COLO668 (cell line): Measurements from ENCODE around the gene CBL.
"Not testable (repeated sequence)": the region's sequence is repeated elsewhere in the genome, so short reads cannot be mapped to it uniquely, and the experiment has no call there.

Source experiments
- DNase-seq: peaks from one replicate; lab custom pipeline; 2025; ENCODE audit not compliant: unreplicated experiment; lab: John Stamatoyannopoulos, UW

Gene CBL

DNA sequence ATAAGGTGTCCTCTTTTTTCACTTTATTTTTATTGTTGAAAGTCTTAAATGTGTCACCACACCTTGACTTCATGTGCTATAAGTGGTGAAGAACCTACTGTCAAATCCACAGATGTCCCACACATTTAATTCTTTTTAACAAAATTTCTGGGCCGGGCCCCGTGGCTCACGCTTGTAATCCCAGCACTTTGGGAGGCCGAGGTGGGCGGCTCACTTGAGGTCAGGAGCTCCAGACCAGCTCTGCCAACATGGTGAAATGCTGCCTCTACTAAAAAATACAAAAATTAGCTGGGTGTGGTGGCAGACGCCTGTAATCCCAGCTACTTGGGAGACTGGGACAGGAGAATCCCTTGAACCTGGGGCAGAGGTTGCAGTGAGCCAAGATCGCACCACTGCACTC is 3.0 kb downstream of the CBL start:
- DNase-seq = no peak

DNA sequence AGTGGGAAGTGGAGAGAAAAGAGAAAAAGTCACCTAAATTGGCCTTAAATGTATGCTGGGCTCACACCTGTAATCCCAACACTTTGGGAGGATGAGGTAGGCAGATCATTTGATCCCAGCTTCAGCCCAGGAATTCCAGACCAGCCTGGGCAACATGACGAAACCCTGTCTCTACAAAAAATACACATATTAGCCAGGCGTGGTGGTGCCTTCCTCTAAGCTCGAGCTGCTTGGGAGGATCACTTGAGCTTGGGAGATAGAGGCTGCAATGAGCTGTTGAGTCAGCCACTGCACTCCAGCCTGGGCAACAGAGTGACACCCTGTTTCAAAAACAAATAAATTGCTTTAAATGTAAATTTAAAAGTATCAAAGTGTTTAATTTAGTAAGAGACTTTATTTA is 3.9 kb downstream of the CBL start:
- no peak for DNase-seq

DNA sequence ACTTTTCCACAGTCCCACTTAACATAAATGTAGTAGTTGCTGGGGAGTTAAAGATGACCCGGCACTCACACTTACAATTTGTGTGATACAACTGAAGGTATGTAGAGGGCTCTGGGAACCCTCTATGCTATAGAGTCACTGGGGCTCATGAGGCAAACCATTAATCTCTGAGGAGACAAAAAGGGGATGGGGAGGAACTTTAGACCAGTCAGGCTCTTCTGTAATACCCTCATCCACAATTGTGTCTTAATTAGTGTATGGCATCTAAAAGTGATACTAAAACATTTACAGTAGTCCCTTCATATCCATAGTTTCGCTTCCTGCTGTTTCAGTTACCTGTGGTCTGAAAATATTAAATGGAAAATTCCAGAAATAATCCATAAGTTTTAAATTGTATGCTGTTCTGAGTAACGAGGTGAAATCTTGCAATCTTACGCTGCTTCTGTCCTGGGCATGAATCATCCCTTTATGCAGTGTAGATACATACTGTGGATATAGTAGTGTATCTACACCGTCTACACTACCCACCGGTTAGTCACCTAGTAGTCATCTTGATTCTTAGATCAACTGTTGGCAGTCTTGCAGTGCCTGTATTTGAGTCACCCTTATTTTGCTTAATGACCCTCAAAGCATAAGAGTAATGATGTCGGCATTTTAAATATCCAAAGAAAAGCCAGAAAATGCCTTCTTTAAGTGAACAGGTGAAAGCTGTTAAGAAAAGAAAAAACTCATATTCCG is 12.2 kb downstream of the CBL start:
- no peak for DNase-seq

DNA sequence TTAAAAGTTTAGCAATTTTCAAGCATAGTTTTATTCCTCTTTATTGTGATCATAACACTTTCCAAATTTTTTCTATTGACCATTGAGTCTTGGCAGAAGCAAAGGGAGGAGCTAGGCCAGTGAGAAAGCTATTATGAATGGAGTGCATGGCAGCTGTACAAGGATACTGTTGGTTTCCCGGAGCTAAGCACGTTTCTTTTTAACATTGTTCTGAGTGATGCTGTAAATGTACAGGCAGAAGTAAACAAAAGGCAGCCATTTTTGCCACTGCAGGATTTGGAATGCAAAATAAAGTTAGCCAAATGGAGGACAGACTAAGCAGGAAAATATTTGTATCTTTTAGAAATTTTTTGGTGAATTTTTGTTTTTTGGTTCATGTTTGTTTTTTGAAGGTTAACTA is 16.2 kb downstream of the CBL start:
- no peak for DNase-seq

DNA sequence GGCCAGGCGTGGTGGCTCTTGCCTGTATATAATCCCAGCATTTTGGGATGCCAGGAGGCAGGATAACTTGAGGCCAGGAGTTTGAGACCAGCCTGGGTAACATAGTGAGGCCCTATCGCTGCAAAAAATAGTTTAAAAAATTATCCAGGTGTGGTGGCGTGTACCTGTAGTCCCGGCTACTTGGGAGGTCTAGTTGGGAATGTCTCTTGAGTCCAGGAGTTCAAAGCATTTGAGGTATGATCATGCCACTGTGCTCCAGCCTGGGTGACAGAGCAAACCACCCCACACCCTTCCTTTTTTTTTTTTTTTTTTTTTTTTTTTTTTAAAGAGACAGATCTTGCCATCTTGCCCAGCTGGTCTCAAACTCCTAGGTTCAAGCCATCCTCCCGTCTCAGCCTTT is 16.8 kb downstream of the CBL start:
- DNase-seq = no peak

DNA sequence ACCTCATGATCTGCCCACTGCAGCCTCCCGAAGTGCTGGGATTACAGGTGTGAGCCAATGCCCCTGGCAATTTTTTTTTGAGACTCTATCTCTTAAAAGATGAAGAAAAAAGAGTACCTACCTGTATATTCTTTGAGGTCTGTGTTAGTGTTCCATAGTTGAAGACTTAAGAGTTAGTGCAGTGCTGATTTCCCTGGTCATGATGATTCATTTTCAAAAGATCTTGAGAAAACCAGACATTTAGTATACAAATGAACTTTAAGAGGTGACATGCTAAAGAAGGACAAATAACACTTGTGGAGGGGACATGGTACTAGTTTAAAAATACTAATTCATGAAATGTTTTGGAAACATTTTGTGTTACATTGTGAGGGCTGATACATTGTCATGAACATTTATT is 17.7 kb downstream of the CBL start:
- no peak for DNase-seq

DNA sequence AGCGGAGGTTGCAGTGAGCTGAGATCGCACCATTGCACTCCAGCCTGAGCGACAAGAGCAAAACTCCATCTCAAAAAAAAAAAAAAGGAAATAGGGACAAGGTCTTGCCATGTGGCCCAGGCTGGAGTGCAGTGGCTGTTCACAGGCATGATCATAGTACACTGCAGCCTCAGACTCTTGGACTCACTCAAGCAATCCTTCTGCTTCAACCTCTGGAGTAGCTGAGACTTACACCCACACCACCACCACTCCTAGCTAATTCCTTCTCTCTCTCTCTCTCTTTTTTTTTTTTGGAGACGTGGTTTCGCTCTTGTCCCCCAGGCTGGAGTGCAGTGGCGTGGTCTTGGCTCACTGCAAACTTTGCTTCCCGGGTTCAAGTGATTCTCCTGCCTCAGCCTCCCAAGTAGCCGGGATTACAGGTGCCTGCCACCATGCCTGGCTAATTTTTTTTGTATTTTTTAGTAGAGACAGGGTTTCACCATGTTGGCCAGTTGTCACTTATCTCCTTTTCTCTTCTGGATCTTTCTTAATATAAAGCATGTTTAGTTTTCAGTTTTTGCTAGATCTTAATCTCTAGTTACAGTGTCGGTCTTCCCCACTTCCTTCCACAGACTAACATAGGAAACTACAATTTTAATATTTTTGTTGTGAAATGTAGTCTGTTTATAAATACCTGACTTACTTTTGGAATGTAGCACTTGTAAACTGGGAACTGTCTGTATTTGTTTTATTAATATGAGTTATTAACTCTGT is 22.6 kb downstream of the CBL start:
- not testable (repeated sequence) for DNase-seq

DNA sequence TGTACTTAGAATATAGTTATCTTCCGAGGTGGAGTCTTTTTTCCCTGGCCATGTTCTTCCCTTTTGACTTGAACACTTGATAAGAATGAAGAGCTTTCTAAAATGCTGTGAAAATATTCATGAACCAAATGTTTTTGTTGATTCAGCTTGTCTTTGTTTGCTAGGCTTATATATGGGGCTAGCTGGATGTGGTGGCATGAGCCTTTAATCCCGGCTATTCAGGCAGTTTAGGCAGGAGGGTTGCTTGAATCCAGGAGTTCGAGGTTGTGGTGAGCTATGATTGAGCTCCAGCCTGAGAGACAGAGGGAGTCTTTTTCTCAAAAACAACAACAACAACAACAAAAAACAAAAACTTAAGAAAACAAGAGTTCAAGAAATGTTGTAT is 23.1 kb downstream of the CBL start:
- DNase-seq = no peak

DNA sequence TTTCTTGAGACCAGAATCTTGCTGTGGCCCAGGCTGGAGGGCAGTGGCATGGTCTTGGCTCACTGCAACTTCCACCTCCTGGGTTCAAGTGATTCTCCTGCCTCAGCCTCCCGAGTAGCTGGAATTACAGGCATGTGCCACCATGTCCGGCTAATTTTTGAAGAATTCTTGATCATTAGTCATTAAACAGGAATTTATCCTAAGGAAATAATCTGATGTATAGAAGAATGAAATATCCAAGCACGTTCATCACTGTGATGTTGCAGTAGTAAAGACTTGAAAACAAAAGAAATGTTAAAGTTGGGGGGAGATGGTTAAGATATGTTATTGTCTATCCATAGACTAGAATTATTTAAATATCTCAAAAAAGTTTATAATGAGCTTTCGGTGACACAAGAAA is 23.6 kb downstream of the CBL start:
- DNase-seq = no peak

DNA sequence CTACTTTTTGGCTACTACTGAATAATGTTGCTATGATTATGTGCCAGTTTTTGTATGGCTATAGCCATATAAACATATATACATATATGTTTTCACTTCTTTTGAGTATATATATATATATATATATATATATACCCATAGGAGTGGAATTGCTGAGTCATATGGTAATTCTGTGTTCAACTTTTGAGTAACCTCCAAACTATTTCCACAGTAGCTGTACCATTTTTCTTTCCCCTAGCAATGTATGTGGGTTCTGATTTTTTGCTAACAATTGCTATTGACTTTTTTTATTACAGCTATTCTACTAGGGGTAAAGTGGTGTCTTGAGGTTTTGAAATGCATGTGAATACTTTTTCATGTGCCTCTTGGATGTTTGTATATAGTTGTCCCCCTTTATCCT is 30.4 kb downstream of the CBL start:
- no peak for DNase-seq

DNA sequence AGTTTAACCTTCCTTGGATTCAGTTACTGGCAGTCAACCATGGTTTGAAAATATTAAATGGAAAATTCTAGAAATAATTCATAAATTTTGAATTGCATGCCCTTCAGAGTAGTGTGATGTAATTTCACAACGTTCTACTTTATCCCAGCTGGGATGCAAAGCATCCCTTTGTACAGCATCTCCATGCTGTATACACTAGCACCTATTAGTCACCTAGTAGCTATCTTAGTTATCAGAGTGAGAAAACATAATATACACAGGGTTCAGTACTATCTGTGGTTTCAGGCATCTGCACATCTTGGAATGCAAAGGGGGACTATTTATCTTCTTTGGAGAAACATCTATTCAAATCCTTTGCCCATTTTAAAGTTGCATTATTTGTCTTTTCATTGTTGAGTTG is 30.8 kb downstream of the CBL start:
- DNase-seq = no peak

DNA sequence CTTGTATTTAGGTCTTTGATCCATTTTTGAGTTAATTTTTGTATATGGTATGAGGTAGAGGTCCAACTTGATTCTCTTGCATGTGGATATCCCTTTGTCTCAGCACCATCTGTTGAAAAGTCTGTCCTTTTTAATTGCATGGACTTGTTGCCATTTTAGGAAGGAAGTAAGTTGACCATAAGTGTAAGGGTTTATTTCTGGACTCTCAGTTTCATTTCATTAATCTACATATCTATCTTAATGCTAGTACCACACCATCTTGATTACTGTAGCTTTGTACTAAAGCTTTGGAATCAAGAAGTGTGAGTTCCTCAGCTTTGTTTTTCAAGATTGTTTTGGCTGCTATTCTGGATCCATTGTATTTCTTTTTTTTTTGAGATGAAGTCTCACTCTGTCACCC is 31.4 kb downstream of the CBL start:
- DNase-seq = no peak

DNA sequence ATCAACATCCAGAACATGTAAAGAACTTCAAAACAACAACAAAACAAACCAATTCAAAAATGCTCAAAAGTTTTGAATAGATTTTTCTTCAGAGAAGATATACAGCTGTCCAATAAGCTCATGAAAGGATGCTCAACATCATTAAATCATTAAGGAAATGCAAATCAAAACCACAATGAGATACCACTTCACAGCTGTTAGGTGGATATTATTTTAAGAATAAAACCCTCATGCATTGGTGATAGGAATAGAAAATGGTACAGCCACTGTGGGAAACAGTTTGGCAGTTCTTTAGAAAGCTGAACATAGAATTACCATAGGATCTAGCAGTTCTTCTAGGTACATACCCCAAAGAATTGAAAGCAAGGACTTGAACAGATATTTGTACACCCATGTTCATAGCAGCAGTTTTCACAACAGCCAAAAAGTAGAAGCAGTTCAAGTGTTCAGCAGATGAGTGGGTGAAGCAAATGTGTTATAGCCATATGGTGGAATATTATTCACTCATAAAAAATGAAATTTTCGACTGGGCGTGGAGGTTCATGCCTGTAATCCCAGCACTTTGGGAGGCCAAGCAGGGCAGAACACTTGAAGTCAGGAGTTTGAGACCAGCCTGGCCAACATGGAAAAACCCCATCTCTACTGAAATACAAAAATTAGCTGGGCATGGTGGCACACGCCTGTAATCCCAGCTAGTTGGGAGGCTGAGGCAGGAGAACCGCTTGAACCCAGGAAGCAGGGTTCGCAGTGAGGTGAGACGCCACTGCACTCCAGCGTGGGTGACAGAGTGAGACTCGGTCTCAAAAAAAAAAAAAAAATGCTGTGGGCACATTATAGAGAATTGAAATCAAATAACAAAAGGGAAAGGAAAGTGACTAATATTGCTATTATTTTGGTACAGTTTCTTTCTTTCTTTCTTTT is 42.9 kb downstream of the CBL start:
- DNase-seq = no peak

DNA sequence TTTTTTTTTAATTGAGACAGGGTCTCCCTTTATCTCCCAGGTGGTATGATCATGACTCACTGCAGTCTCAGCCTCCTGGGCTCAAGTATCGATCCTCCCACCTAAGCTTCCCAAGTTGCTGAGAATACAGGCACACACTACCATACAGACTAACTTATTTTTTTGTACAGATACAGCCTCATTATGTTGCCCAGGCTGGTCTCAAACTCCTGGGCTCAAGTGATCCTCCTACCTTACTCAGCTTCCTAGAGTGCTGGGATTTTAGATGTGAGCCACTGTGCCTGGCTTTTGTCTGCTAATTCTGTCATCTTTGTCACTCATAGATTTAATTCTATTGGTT is 43.5 kb downstream of the CBL start:
- no peak for DNase-seq

DNA sequence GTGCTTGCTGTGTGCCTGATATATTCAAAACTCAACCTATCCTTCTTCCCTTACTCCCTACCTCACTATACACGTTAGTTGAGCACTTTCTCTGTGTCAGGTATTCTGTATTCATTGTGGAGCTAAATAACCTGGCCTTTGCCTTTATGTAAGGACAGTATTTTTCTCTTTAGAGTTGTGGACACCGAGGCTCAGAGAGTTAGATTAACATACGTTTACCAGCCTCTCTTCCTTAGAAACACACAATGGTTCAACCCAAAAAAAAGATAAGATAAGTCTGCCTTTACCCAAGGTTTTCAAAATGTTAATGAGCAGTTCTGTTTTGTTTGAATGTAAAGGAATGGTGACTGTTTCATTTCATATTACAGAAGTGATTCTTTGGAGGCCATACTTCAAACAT is 45.0 kb downstream of the CBL start:
- DNase-seq = no peak

DNA sequence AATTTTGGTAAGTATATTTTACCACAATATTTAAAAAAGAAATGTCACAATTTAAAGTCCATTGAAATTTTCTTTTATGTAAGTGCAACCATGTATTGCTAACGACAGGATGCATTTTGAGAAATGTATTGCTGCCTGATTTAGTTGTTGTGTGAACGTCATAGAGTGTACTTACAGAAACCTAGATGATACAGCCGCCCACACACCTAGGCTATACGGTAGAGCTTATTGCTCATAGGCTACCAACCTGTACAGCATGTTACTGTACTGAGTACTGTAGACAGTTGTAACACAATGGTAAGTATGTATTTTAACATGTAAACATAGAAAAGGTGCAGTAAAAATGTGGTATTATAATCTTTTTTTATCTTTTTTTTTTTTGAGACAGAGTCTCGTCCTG is 48.1 kb downstream of the CBL start:
- no peak for DNase-seq

DNA sequence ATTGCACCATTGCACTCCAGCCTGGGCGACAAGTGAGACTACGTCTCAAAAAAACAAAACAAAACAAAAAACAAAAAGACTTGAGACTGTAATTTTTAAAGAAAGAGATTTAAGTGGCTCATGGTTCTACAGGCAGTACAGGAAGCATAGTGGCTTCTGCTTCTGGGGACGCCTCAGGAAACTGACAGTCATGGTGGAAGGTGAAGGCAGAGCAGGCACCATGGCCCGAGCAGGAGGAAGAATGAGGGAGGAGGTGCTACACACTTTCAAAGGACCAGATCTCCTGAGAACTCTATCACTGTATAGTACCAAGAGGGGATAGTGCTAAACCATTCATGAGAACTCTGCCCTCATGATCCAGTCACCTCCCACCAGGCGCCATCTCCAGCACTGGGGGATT is 52.0 kb downstream of the CBL start:
- no peak for DNase-seq

DNA sequence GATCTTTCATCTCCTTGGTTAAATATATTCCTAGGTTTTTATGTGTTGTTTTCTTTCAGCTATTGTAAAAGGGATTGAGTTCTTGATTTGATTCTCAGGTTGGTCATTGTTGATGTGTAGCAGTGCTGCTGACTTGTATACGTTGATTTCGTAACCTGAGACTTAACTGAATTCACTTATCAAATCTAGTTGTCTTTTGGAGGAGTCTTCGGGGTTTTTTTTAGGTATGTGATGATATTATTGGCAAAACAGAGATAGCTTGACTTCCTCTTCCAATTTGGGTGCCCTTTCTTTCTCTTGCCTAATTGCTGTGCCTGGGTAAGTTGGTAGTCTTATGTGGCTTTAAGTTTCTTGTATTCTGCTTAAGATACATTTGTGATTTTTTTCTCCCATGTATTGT is 52.8 kb downstream of the CBL start:
- DNase-seq = no peak

DNA sequence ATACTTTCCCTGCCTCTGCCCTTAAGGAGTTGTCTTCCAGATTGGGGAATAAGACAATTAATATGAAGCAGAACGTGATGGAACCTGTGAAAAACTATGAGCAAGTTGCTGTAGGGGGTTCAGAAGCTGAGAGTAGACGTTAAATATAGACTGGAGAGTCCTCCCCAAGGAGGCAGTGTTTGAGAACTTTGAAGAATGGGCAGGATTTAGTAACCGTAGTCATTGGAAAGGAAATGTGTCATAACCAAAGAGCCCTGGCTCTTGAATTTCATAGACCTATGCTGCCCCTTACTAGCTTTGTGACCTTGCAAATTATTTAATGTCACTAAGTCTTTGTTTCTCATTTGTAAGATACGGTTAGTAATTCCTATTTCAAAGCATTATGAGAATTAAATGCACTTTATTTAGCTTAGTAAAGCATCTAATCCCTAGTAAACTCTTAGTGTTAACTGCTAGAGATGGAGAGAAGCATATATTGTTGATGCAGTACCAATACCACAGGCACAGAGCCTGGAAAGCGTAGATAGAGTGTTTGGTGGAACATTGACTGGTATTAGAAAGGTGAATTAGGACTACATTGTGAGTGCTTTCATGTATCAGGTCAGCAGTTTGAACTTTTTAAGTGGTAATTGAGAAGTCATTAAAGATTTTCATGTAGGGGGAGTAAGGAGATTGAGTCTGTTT is 56.7 kb downstream of the CBL start:
- DNase-seq = no peak

DNA sequence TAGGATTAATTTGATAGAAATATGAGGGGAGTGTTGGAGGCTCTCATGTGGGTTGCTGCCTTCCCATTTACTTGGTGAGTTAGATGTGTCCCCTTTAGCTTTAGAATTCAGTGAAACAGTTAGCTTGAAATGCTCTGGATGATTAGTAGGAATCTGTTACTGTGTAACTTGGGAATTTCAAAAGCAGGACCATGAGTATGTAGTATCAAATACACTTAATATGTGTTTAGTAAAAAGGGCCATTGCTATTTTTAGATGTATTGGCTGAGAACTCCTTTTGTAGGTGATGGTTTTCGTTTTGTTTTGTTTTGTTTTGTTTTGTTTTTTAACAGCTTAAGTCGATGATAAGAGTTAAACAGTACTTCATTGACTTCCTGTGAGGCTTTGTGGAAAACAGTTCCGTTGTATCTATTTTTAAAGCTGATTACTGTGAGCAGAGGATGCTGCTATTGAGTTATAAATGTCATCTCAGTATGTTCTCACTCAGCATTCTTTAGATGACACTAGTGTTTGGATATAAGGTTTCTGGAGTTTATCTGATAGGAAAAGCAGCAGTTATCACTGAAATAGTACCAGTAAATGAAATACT is 57.3 kb downstream of the CBL start:
- DNase-seq = no peak

DNA sequence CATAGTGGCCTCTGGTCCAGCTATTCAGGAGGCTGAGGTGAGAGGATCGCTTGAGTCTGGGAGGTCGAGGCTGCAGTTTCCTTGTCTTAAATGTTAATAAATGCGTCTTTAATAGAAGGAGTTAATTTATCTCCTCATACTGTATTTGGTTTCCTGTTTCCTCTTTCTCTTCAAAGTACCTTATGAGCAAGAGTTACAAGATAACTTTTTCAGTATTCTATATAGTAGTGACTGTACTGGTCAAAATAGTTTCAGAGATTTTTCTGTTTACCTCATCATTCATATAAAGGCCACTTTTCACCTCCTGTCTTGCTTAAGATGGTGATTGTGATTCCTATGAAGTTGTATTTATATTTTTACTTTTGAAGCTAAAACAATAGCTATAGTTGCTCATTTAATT is 59.9 kb downstream of the CBL start:
- DNase-seq = no peak
